DMS79 (cell line): ENCODE measurements around the gene TTLL3.
"Not testable (repeated sequence)": the region's sequence is repeated elsewhere in the genome, so short reads cannot be mapped to it uniquely, and the experiment has no call there.

Experiments used
- DNase-seq: peaks from one replicate; lab custom pipeline; 2025; lab: John Stamatoyannopoulos, UW

TTLL3 gene

DNA sequence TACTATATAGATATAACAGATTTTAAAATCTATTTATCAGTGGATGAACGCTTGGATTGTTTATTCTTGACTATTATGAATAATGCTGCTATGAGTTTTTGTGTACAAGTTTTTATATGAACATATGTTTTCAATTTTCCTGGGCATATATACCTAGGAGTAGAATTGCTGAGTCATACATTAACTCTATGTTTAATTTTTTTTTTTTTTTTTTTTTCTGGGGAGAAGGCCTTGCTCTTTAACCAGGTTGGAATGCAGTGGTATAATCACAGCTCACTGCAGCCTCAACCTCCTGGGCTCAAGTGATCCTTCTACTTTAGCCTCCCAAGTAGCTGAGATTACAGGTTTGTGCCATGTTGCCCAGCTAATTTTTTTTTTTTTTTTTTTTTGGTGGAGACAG, 60.9 kb downstream of the TTLL3 start:
- no peak for DNase-seq

DNA sequence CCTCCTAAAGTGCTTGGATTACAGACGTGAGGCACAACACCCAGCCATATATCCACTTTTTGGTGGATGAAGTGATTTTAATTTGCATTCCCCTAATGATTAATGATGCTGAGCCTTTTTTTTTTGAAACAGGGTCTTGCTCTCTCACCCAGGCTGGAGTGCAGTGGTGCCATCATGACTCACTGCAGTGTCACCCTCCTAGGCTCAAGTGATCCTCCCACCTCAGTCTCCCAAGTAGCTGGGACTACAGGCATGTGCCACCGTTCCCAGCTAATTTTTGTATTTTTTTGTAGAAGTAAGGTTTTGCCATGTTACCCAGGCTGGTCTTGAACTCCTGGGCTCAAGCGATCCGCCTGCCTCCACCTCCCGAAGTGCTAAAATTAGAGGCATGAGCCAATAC, 62.0 kb downstream of the TTLL3 start:
- not testable (repeated sequence) for DNase-seq

DNA sequence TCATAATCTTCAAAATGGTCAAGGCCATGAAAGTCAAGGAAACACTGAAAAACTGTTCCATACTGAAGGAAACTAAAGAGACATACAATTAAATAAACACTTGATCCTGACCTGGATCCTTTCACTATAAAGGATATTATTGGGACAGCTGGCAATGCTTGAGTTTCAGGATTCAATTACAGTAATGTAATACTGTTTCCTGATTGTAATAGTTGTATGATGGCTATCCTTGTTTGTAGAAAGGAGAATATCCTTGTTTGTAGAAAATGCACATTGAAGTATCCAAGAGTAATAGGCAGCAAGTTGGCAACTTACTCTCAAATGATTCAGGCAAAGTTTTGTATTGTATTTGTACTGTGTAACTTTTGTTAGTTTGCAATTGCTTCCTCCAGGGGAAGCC, 65.4 kb downstream of the TTLL3 start:
- DNase-seq = no peak

DNA sequence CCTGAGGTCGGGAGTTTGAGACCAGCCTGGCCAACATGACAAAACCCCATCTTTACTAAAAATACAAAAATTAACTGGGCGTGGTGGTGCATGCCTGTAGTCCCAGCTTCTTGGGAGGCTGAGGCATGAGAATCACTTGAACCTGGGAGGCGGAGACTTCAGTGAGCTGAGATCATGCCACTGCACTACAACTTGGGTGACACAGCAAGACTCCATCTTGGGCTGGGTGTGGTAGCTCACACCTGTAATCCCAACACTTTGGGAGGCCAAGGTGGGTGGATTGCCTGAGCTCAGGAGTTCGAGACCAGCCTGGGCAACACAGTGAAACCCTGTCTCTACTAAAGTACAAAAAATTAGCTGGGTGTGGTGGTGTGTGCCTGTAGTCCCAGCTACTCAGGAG, 66.2 kb downstream of the TTLL3 start:
- DNase-seq = not testable (repeated sequence)

DNA sequence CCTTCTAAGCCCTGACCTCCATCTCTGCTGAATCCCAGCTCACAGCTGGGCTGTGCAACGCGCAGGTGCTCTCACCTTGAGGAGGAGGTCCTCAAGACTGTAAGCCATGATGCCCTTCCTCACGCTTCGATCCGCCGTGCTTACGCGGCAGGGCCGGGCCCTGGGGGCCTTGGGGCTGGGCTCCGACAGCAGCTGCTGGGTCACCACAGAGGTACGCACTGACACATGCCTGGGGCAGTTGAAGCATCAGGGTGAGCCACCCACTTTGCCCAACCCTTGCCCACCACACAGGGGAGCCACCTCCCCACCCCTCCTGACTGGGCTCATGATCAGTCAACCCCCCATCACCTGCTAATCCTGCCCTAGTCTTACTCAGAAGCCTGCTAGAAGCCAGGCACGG, 66.9 kb downstream of the TTLL3 start:
- no peak for DNase-seq

DNA sequence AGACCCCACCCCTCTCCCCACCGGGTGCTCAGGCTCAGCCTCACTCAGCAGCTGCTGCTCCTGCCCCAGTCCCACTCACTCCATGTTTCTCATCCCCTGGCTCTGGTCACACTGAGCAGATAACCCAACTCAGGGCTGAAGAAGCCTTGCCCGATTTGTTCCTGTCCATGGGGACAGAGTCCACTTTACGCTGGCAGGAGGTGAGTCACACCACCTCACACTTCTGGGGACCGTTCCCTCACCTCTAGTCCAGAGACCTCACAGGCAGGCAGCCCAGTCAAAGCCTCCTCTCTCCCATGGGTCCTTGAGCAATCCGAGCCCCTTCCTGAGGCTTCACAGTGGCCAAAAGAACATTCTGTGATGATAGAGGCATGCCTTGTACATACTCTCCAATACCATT, 68.6 kb downstream of the TTLL3 start:
- DNase-seq = no peak

DNA sequence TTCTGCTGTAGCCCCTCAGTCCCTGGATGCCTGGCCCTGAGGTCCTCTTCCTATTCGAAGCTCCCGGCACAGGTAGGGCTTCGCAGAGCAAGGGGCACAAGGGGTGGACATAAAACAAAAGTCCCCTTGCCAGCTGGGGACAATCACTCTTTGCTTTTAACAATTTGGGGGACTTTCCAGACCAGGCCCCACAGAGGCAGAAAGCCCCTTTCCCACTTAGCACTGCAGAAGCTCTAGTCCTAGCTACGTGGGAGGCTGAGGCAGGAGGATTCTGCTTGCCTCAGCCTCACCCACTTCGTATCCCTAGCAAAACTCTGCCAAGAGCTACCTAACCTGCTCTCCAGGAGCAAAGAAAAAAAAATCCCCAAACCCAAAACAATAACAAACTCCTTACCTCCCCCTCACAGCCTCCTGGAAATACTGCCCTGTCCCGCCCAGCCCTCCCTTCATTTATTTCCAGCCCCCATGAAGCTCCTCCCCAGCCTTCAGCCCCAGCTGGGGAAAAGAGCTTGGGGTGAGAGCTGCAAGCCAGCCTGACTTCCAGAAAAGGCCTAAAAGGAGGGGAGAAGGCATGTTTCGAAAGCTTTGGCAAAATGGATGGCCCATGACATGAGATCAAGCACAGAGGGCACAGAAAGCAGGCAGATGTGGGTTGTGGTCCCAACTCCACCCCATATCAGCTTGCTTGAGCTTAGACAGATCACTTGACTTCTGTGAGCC, 69.9 kb downstream of the TTLL3 start, which contains the start of gene CIDEC:
Gene CIDEC, minus strand, starts transcription at position 424 of the 720 bp plus-strand sequence. CDS start 1,767 bp downstream, outside the sequence.
- no peak for DNase-seq

DNA sequence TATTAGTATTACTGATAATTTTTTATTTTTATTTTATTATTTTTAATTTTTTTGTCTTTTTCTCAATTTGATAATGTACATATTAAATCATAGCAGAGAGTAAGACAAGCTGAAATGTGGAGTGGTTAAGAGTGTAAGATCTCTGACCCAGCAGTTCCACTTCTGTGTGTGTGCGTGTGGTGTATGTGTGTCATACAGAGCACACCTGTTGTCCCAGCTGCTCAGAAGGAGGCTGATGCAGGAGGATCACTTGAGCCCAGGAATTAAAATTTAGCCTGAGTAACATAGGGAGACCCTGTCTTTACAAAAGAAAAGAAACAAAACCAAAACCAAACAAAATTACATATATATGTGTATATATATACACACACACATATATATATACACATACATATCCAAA, 71.4 kb downstream of the TTLL3 start:
- no peak for DNase-seq

DNA sequence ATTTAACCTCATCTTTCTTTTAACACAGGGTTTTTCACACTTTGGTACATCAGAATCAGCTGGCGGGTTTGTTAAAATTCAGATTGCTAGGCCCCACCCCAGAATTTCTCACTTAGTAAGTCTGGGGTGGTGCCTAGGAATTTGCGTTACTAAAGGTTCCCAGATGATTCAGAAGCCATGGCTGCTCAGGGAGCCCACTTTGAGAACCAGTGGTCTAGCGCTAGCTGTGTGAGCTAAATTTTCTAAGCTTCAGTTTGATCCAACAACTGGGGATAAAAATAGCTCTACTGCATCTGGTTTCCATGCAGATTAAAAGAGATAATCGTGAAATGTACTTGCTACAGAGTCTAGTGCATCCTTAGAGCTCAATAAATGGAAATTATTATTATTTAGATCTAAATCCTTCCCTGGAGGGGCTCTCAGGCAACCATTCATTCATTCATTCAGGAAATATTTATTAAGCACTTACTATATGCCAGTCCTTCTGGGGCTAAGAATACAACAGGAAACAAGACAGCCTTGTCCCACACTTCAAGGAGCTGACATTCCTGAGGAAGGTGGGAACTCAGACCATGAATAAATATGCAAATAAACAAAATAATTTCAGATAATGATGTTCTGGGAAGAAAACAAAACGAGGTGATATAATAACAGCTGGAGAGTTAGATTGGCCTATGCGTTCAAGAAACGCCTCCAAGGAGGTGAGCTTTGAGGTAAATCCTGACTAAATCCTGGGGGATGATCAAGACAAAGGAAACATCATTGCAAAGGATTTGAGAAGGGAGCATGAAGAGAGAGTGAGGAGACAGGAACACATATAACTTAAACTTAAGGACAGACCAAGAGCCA, 73.9 kb downstream of the TTLL3 start:
- no peak for DNase-seq

DNA sequence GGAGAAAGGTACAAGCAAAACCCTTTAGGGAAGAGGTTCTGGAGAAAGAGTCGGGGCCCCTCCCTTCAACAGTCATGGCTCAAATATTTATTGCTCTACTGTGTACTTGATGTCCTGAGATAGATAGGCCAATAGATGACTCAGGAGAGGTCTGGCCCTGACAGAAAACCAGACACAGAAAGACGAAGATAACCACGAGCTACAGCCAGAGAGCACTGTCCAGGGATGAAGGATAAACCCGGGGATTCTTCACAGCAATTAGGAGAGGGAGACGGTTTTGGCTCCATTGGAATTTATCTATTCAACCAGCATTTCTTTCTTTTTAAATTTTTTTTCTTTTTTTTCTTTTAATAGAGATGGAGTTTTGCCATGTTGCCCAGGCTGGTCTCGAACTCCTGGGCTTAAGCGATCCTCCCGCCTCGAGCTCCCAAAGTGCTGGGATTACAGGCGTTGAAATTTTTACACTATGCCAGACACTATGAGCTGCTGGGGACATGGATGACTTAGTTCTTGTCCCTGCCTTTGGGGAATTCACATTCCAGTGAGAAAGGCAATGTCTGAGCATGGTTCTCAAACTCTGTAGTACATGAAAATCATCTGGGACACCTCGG, 74.6 kb downstream of the TTLL3 start:
- DNase-seq = no peak
